Panc1 (cell line): ENCODE results near the gene ZNF616. TPM values are rescaled to one million over a fixed set of nuclear protein-coding genes. Genes with fewer than 3 reads are reported as not detected.

ENCODE experiments used
- ATAC-seq: fragments of 200-7000 bp; cut with Tn5 transposase; 2 replicates; pipeline ENCODE4 v1.9.1; 2020; ENCODE audit warnings: mild to moderate bottlenecking, moderate library complexity
- BruUV-seq: library from RNA; stranded (reverse); fragments of 400-500 nt; replicated peaks from 2 replicates; lab custom pipeline; 2021; lab: Mats Ljungman, UMichigan
- CTCF ChIA-PET: fragments of 300-600 bp; sonication (Branson Sonifier 250); formaldehyde crosslinking; loops from one replicate; lab custom pipeline; 2022; ENCODE audit warnings: antibody characterized with exemption; lab: Charles Lee
- POLR2A ChIA-PET: fragments of 300-600 bp; sonication (Branson Sonifier 250); formaldehyde crosslinking; loops from one replicate; lab custom pipeline; 2022; ENCODE audit warnings: antibody characterized with exemption; lab: Charles Lee
- DNase-seq: peaks from one replicate; pipeline ENCODE4 v3.0.0-alpha.2; 2010; ENCODE audit warnings: low read depth, low spot score
- H3K27ac ChIP-seq: 2 replicates; pipeline ENCODE4 v1.5.1; 2011; ENCODE audit warnings: mild to moderate bottlenecking, low read length, inconsistent platforms
- H3K27me3 ChIP-seq: fragments of 200-500 bp; sonication (Bioruptor generic); 2 replicates; pipeline ENCODE4 v1.6.0; 2014; ENCODE audit warnings: low read length, inconsistent platforms; ENCODE audit not compliant: control insufficient read depth, insufficient read depth
- H3K36me3 ChIP-seq: fragments of 200-500 bp; sonication (Bioruptor generic); 2 replicates; pipeline ENCODE4 v1.5.1; 2014; ENCODE audit warnings: inconsistent platforms, mild to moderate bottlenecking, low read length, moderate library complexity; ENCODE audit not compliant: control insufficient read depth, insufficient read depth
- H3K4me1 ChIP-seq: 2 replicates; pipeline ENCODE4 v1.5.1; 2011; ENCODE audit warnings: inconsistent platforms, mild to moderate bottlenecking, low read length, moderate library complexity; ENCODE audit not compliant: control insufficient read depth, insufficient read depth
- H3K4me3 ChIP-seq, 2 experiments: 2 replicates each; pipeline ENCODE4 v1.5.1; 2011 to 2012; ENCODE audit warnings: low read depth in 2 of 2, low read length in 2 of 2, mild to moderate bottlenecking in 2 of 2, inconsistent platforms in 1 of 2, moderate library complexity in 1 of 2
- H3K9me3 ChIP-seq: fragments of 200-500 bp; sonication (Bioruptor generic); 2 replicates; pipeline ENCODE4 v1.5.1; 2014; ENCODE audit warnings: low read depth, mild to moderate bottlenecking, inconsistent platforms, low read length, moderate library complexity; ENCODE audit not compliant: control insufficient read depth, insufficient read depth
- POLR2AphosphoS5 ChIP-seq: IDR thresholded peaks from 2 replicates; pipeline ENCODE4 v1.6.1; 2012; ENCODE audit warnings: mild to moderate bottlenecking, low read depth, low read length, moderate library complexity
- SIN3A ChIP-seq: IDR thresholded peaks from 2 replicates; pipeline ENCODE4 v1.6.1; 2012; ENCODE audit warnings: low read depth, mild to moderate bottlenecking, low read length, moderate library complexity, borderline replicate concordance; ENCODE audit not compliant: insufficient read depth
- TCF7L2 ChIP-seq: IDR thresholded peaks from 2 replicates; pipeline ENCODE4 v1.6.1; 2011; ENCODE audit warnings: mild to moderate bottlenecking, low read depth, low read length, inconsistent platforms
- in situ Hi-C: cut with HindIII; loops from 2 replicates; pipeline ENCODE4 v1.10.0; 2016; ENCODE audit warnings: low sequenced_read_pairs, low pct_unique_long_range_greater_than_20kb
- intact Hi-C: fragments of 100-400 bp; cut with micrococcal nuclease; formaldehyde crosslinking; loops from one replicate; pipeline ENCODE4 v1.10.0; 2022; ENCODE audit not compliant: unreplicated experiment
- total RNA-seq: library from RNA; stranded (reverse); gene quantifications from one replicate; pipeline ENCODE4 v1.2.1, GENCODE V29; 2021; ENCODE audit not compliant: unreplicated experiment
- TF ChIP-seq, protein P1 (sequence below): fragments of 450-650 bp; IDR thresholded peaks from 2 replicates; pipeline ENCODE4 v1.5.1; 2017; ENCODE audit warnings: mild to moderate bottlenecking
- TF ChIP-seq, protein P2 (sequence below), 2 experiments: IDR thresholded peaks; 2 replicates each; pipeline ENCODE4 v1.6.1; 2011 to 2012; ENCODE audit warnings: low read depth in 2 of 2, control low read depth in 1 of 2, low read length in 1 of 2, mild to moderate bottlenecking in 1 of 2, moderate library complexity in 1 of 2; ENCODE audit not compliant: insufficient read depth in 1 of 2

Gene ZNF616
- total RNA-seq, 1 experiment from 2014 or later = 5.3 TPM

DNA sequence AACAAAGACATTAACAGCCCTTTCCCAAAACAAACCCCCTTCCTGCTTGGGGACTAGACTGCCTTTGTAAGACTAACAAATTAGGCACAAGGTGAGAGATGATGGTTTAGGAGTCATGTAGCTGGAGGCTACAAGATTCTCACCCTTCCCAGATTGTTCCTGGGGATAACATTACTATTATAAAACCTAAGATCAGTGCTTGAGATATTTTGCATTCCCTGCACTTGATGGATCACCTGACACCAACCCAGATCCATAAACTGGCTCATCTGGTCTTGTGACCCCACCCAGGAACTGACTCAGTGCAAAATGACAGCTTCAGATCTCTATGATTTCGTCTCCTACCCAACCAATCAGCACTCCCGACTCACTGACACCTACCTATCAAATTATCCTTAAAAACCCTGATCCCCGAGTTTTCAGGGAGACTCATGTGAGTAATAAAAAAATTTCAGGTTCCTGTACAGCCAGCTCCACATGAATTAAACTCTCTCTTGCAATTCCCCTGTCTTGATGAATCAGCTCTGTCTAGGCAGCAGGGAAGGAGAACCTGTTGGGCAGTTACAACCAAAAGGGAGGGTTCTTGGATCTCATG lies 2.4 kb upstream of the ZNF616 start:
- CTCF ChIA-PET = no interaction called here
- no peaks in the 10 kb centered on the region; the same call in 1 of the 2 replicates for H3K4me1 ChIP-seq
- no peaks in the 10 kb centered on the region for H3K27me3 ChIP-seq
- no peak overlapping the region for H3K27ac ChIP-seq
- no peak overlapping the region for H3K4me3 ChIP-seq
- ATAC-seq (no peak), DNase-seq (no peak)
- intact Hi-C loops (no loop called here), in situ Hi-C loops (no loop called here)
- no peaks in the 10 kb centered on the region; the same call in 1 of the 2 replicates for H3K36me3 ChIP-seq
- no peaks in the 10 kb centered on the region; the same call in 1 of the 2 replicates for H3K9me3 ChIP-seq
- no TSS peak for BruUV-seq
- TF ChIP-seq TCF7L2 = no peak
- POLR2A ChIA-PET = no interaction called here

GRCh38 chr19:52141203-52141602 lies 1.5 kb upstream of the ZNF616 start:
- H3K9me3 ChIP-seq = no peaks in the 10 kb centered on the region; the same call in 1 of the 2 replicates
- intact Hi-C loops = no loop called here

More at GRCh38 chr19:52141203-52141602, 1.5 kb upstream of the ZNF616 start:
- in situ Hi-C loops = no loop called here
- Histone ChIP-seq H3K36me3 (no peaks in the 10 kb centered on the region; the same call in 1 of the 2 replicates), H3K27ac (no peak overlapping the region), H3K27me3 (no peaks in the 10 kb centered on the region), H3K4me1 (no peaks in the 10 kb centered on the region; the same call in 1 of the 2 replicates), H3K4me3 (no peak overlapping the region)
- TF ChIP-seq, protein P1, sequence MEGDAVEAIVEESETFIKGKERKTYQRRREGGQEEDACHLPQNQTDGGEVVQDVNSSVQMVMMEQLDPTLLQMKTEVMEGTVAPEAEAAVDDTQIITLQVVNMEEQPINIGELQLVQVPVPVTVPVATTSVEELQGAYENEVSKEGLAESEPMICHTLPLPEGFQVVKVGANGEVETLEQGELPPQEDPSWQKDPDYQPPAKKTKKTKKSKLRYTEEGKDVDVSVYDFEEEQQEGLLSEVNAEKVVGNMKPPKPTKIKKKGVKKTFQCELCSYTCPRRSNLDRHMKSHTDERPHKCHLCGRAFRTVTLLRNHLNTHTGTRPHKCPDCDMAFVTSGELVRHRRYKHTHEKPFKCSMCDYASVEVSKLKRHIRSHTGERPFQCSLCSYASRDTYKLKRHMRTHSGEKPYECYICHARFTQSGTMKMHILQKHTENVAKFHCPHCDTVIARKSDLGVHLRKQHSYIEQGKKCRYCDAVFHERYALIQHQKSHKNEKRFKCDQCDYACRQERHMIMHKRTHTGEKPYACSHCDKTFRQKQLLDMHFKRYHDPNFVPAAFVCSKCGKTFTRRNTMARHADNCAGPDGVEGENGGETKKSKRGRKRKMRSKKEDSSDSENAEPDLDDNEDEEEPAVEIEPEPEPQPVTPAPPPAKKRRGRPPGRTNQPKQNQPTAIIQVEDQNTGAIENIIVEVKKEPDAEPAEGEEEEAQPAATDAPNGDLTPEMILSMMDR = no peak
- TF ChIP-seq TCF7L2 (no peak), SIN3A (no peak), POLR2AphosphoS5 (no peak)
- TF ChIP-seq, protein P2, sequence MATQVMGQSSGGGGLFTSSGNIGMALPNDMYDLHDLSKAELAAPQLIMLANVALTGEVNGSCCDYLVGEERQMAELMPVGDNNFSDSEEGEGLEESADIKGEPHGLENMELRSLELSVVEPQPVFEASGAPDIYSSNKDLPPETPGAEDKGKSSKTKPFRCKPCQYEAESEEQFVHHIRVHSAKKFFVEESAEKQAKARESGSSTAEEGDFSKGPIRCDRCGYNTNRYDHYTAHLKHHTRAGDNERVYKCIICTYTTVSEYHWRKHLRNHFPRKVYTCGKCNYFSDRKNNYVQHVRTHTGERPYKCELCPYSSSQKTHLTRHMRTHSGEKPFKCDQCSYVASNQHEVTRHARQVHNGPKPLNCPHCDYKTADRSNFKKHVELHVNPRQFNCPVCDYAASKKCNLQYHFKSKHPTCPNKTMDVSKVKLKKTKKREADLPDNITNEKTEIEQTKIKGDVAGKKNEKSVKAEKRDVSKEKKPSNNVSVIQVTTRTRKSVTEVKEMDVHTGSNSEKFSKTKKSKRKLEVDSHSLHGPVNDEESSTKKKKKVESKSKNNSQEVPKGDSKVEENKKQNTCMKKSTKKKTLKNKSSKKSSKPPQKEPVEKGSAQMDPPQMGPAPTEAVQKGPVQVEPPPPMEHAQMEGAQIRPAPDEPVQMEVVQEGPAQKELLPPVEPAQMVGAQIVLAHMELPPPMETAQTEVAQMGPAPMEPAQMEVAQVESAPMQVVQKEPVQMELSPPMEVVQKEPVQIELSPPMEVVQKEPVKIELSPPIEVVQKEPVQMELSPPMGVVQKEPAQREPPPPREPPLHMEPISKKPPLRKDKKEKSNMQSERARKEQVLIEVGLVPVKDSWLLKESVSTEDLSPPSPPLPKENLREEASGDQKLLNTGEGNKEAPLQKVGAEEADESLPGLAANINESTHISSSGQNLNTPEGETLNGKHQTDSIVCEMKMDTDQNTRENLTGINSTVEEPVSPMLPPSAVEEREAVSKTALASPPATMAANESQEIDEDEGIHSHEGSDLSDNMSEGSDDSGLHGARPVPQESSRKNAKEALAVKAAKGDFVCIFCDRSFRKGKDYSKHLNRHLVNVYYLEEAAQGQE (IDR thresholded peaks at IDR 0.05; ENCODE audit: insufficient read depth in 1 of 2, low read depth in 2 of 2, low read length in 1 of 2) = no peak
- CTCF ChIA-PET = no interaction called here
- POLR2A ChIA-PET = no interaction called here
- BruUV-seq = no TSS peak
- DNase-seq (no peak), ATAC-seq (no peak)
